Bronchial epithelial cell (primary cell): Measurements from ENCODE around the gene RELA. TPM values are rescaled to one million over a fixed set of nuclear protein-coding genes. Genes with fewer than 3 reads are reported as not detected.
A peak's percentile ranks its signal among the peaks of the same experiment; 100 is the strongest.

Experiments used
- DNase-seq: peaks from one replicate; pipeline ENCODE4 v3.0.0-alpha.2; 2010; ENCODE audit warnings: low read depth
- FAIRE-seq: peaks from 2 replicates; lab custom pipeline; 2011; peaks lifted over from hg19 to GRCh38; lab: Jason Lieb, UNC
- H3K27me3 ChIP-seq: 2 replicates; pipeline ENCODE4 v1.5.1; 2011; ENCODE audit warnings: low read length; ENCODE audit not compliant: control insufficient read depth, insufficient read depth
- H3K36me3 ChIP-seq: 2 replicates; pipeline ENCODE4 v1.5.1; 2011; ENCODE audit warnings: low read length; ENCODE audit not compliant: control insufficient read depth, insufficient read depth
- H3K4me3 ChIP-seq: 2 replicates; pipeline ENCODE4 v1.5.1; 2011; ENCODE audit warnings: mild to moderate bottlenecking, low read depth, low read length, control low read depth
- total RNA-seq: library from RNA; depleted of rRNA; stranded (reverse); fragments of >200 nt; gene quantifications from 2 replicates; pipeline ENCODE4 v1.2.1, GENCODE V29; 2014
- TF ChIP-seq, protein P1 (sequence below): IDR thresholded peaks from 2 replicates; pipeline ENCODE4 v1.5.1; 2011; ENCODE audit warnings: mild to moderate bottlenecking, moderate library complexity, low read length, control low read depth, inconsistent platforms; ENCODE audit not compliant: insufficient read depth, severe bottlenecking

Gene RELA
- total RNA-seq, 1 donor from 2014 or later = 9.5 TPM

DNA sequence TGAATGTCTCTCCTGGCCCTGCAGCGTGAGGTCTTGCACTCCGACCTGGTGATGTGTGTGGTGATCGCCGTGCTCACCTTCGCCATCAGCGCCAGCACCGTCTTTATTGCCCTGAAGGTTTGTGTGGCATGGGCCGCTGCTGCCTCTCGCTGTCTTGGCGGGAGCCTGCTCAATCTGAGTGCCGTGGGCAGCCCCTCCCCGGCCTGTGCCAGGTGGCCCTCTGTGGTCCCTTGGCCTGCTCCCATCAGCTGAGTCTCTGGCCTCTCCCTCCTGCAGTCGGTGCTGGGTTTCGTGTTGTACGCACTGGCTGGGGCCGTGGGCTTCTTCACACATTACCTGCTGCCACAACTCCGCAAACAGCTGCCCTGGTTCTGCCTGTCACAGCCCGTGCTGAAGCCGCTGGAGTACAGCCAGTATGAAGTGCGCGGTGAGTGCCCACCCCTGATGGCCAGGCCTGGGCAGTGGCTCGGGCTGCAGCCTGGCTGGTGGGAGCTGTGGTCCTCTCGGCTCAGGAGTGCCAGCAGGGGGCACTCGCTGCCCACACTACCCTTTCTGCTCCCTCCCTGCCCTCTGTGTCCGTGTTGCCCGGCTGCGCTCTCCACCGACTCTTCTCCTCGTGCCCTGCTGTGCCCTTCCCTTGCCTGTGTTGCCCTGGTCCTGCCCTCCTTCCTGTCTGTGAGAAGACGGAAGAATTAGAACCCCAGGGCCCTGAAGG lies 36.9 kb downstream of the RELA start:
- H3K27me3 ChIP-seq = no peaks in the 10 kb centered on the region
- H3K4me3 ChIP-seq = no peak overlapping the region
- no peak for DNase-seq
- peaks cover 72% of the 10 kb centered on the region for H3K36me3 ChIP-seq
- FAIRE-seq = no peak
- TF ChIP-seq, protein P1, sequence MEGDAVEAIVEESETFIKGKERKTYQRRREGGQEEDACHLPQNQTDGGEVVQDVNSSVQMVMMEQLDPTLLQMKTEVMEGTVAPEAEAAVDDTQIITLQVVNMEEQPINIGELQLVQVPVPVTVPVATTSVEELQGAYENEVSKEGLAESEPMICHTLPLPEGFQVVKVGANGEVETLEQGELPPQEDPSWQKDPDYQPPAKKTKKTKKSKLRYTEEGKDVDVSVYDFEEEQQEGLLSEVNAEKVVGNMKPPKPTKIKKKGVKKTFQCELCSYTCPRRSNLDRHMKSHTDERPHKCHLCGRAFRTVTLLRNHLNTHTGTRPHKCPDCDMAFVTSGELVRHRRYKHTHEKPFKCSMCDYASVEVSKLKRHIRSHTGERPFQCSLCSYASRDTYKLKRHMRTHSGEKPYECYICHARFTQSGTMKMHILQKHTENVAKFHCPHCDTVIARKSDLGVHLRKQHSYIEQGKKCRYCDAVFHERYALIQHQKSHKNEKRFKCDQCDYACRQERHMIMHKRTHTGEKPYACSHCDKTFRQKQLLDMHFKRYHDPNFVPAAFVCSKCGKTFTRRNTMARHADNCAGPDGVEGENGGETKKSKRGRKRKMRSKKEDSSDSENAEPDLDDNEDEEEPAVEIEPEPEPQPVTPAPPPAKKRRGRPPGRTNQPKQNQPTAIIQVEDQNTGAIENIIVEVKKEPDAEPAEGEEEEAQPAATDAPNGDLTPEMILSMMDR = peak; percentile 83

DNA sequence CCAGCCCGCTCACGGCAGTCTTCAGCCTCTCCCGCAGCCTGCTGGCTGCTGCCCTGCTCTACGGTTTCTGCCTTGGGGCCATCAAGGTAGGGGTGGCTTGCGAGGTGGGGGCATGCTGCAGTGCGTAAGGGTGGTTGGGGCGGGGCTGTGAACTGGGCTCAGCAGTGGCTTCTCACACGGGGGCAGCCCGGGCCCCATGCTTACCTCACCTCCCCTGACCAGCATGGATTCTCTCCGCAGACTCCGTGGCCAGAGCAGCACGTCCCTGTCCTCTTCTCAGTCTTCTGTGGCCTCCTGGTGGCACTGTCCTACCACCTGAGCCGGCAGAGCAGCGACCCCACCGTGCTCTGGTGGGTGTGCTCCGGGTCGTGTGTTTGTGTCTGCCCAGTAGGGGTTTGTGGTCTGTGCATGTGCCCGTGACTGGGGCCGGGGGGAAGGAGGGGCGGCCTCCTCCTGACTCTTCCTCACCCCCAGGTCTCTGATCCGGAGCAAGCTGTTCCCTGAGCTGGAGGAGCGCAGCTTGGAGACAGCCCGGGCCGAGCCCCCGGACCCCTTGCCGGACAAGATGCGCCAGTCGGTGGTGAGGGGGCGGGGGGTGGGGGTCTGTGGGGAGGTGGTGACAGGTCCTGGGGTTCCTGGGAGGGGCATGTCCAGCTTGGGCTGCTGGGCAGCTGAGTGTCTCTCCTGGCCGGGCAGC lies 37.6 kb downstream of the RELA start:
- no peak for FAIRE-seq
- TF ChIP-seq, protein P1 = no peak
- no peak overlapping the region for H3K4me3 ChIP-seq
- no peaks in the 10 kb centered on the region for H3K27me3 ChIP-seq
- H3K36me3 ChIP-seq = peaks cover 67% of the 10 kb centered on the region
- DNase-seq = no peak

DNA sequence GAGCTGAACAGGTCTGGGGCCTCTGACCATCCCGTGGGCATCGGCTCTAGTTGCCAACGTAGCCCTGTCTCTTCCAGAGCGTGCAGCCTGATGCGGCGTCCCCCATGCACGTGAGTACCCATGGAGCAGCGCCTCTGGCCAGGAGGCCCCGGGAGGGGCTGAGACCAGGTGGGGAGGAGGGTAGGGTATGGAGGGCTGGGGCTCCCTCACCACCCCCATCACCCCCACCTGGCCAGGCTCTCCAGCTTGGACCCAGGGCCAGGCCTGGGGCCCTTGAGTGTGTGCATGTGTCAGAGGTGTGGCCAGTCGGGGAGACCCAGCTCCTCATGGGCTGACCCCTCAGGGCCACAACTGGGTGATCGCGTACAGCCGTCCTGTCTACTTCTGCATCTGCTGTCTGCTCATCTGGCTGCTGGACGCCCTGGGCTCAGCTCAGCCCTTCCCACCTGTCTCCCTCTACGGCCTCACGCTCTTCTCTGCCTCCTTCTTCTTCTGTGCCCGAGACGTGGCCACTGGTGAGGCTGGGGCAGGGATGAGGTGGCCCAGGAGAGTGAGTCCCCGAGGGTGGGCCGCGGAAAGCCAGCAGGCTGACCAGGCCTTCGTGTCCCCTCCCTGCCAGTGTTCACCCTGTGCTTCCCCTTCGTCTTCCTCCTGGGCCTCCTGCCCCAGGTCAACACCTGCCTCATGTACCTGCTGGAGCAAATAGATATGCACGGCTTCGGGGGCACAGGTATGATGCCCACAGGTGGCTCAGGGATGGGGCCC lies 38.7 kb downstream of the RELA start:
- no peak for DNase-seq
- no peak overlapping the region for H3K4me3 ChIP-seq
- H3K27me3 ChIP-seq = no peaks in the 10 kb centered on the region
- no peak for FAIRE-seq
- TF ChIP-seq, protein P1 = no peak
- H3K36me3 ChIP-seq = peaks cover 68% of the 10 kb centered on the region

DNA sequence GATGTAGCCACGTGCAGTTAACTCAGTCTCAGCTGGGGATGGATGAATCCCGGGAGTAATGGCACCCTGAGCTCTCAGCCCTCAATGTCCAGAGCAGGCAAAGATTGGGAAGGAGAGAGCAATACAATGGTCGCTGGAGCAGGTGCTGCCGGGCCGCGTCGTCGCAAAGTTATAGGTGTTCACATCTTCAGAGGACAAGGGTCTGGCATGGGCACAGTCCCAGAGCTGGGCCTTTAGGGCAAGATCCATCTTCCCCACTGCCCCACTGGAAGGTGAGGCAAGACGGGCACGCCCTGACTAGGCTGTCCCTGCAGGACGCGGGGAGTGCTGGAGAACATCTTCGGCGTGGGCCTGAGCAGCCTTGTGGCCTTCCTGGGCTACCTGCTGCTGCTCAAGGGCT lies 39.5 kb downstream of the RELA start:
- FAIRE-seq = no peak

DNA sequence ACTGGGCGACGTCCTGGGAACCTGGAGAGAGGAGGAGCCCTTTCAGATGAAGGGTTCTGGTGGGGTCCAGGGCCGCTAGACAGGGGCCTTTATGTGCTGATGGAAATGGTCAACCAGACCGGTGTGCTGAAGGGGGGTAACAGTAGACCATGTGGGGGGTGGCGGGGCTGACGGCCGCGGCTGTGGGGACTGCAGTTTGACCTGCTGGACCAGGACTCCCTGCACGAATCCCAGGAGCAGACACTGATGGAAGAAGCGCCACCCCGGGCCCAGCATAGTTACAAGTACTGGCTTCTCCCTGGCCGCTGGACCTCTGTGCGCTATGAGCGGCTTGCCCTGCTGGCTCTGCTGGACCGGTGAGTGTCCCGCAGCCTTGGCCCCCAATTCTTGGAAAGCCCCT lies 40.7 kb downstream of the RELA start:
- no peak for FAIRE-seq
- H3K27me3 ChIP-seq = no peaks in the 10 kb centered on the region
- H3K4me3 ChIP-seq = no peak overlapping the region
- no peak for DNase-seq
- TF ChIP-seq, protein P1 = no peak
- H3K36me3 ChIP-seq = peaks cover 64% of the 10 kb centered on the region

More for the DNA sequence above, 39.5 kb downstream of the RELA start:
- H3K27me3 ChIP-seq = no peaks in the 10 kb centered on the region
- DNase-seq = no peak
- no peak overlapping the region for H3K4me3 ChIP-seq
- peaks cover 70% of the 10 kb centered on the region for H3K36me3 ChIP-seq
- TF ChIP-seq, protein P1 = no peak
